ENCODE data around the gene HOXA5.

GRCh38 chr7:27160546-27161213, 17.2 kb upstream of the HOXA5 start:
- TF ChIP-seq CTCF (IDR thresholded peaks at IDR 0.05) (peak in 6 of 7 experiments; percentile 70 to 100 (median 98)), POLR2A (IDR thresholded peaks at IDR 0.05) (no peak), EP300 (IDR thresholded peaks at IDR 0.05) (no peak), POLR2AphosphoS5 (IDR thresholded peaks at IDR 0.05) (peak in 1 of 3 donors; percentile 38)
